GM12864 (cell line): ENCODE data around the gene CIBAR2.

Experiments
- DNase-seq: peaks from one replicate; pipeline ENCODE4 v3.0.0-alpha.2; 2011; ENCODE audit warnings: low read depth
- H3K4me3 ChIP-seq: 2 replicates; pipeline ENCODE4 v1.5.1; 2011; ENCODE audit warnings: mild to moderate bottlenecking, low read depth, low read length, control low read depth
- TF ChIP-seq, protein P1 (sequence below): IDR thresholded peaks from 2 replicates; pipeline ENCODE4 v1.5.1; 2011; ENCODE audit warnings: low read depth, mild to moderate bottlenecking, moderate library complexity, low read length, control low read depth, inconsistent platforms; ENCODE audit errors: missing control alignments

The CIBAR2 gene

DNA sequence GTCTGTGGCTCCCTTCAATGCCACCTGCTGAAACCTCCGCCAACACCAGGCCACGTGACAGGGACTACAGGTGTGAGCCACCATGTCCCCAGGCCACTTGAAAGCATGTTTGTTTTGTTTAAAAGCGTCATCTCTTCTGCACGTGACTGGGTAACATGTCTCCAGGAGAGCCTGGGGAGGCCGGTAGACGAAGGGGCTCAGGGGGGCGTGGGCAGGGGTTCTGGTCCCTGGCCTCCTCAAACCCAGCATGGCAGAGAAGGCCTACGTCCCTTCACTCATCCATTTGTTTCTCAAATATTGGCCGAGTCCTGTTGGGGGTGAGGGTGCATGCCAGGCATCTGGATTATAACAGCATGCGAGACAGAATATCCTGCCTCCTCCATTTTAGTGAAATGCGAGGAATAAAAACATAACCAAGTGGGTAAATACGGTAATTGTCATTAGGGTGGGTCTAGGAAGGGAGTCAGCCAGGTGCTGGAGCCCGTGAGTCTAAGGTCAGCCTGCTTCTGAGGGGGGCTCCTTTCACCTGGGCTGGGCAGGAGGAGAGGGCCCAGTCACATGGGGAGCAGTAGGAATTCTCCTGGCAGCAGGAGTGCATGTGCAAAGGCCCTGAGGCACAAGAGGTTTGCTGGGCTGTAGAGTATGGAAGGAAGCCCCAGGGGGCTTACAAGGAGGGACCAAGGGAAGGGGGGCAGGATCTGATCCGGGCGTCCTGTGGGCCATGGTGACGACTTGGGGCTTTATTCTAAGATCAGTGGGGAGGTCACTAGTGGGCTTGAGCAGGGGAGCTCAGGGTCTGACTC lies 26.8 kb upstream of the CIBAR2 start:
- DNase-seq = no peak
- H3K4me3 ChIP-seq = no peak overlapping the region
- TF ChIP-seq, protein P1, sequence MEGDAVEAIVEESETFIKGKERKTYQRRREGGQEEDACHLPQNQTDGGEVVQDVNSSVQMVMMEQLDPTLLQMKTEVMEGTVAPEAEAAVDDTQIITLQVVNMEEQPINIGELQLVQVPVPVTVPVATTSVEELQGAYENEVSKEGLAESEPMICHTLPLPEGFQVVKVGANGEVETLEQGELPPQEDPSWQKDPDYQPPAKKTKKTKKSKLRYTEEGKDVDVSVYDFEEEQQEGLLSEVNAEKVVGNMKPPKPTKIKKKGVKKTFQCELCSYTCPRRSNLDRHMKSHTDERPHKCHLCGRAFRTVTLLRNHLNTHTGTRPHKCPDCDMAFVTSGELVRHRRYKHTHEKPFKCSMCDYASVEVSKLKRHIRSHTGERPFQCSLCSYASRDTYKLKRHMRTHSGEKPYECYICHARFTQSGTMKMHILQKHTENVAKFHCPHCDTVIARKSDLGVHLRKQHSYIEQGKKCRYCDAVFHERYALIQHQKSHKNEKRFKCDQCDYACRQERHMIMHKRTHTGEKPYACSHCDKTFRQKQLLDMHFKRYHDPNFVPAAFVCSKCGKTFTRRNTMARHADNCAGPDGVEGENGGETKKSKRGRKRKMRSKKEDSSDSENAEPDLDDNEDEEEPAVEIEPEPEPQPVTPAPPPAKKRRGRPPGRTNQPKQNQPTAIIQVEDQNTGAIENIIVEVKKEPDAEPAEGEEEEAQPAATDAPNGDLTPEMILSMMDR = no peak

DNA sequence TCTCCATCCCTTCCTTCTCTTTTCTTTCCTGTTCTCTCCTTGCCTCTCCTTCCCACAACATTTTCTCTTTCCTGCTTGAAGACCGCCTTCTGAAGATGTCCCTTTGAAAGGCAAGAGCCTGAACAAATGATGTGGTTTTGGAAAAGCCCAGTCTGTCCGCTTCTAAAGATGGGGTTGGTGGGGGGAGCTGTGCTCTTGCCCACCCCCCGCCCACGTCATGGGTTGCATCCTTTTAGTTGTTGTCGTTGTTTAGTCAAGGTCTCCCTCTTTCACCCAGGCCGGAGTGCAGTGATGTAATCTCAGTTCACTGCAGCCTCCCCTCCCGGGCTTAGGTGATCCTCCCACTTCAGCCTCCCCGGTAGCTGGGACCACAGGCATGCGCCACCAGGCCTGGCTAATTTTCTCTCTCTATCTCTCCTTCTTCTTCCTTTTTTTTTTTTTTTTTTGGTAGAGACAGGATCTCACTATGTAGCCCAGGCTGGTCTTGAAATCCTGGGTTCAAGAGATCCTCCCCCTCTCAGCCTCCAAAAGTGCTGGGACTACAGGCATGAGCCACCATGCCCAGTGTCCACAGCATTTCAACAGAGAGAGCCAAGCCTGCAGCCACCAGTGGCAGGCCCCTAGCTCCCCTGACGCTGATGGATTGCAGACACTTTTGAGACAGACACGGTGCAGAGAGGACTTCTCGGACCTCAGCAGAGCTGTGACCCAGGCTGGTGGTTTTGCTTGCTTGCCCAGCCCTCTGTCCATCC lies 26.0 kb upstream of the CIBAR2 start:
- TF ChIP-seq, protein P1 = no peak
- DNase-seq = no peak
- no peak overlapping the region for H3K4me3 ChIP-seq

DNA sequence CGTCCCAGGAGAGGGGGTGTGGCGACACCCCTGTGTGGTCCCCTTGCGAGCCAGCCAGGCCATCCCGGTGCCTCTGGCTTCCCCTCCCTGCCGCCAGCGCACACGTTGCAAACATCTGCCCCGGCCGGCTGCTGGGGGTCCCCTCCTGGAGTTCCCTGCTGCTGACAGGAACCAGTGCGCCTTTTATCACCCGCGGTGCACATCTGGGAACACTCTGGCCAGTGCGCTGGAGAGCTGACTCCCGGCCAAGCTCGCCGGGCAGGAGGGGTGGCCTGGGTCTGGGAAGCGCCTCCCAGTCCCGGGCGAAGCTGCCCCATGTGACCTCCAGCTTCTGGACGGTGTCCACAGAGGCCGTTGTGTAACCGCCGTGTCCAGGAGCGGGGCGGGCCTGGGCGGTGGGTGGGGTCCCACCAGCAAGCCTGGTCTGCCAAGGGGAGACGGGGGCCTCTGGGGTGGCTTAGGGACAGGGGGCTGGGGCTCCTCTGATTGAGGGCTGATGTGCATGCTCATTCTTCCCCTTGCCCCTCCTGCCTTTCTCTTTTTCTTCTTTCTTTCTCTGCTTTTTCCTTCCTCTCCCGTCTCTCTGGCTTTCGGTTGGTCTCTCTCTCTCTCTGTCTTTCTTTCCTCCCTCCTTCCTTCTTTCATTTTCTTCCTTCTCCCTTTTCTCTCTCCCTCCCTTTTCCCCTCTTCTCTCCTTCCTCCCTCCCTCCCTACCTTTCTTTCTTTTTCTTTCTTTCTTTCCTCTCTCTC lies 25.2 kb upstream of the CIBAR2 start:
- no peak overlapping the region for H3K4me3 ChIP-seq
- TF ChIP-seq, protein P1 = no peak
- DNase-seq = no peak

GRCh38 chr16:85136702-85137322 lies 24.5 kb upstream of the CIBAR2 start:
- TF ChIP-seq, protein P1 = no peak
- DNase-seq = no peak
- no peak overlapping the region for H3K4me3 ChIP-seq

- no peak for DNase-seq
- TF ChIP-seq, protein P1 = no peak
- H3K4me3 ChIP-seq = no peak overlapping the region
Measured at GRCh38 chr16:85136213-85136701, 24.0 kb upstream of the CIBAR2 start.

DNA sequence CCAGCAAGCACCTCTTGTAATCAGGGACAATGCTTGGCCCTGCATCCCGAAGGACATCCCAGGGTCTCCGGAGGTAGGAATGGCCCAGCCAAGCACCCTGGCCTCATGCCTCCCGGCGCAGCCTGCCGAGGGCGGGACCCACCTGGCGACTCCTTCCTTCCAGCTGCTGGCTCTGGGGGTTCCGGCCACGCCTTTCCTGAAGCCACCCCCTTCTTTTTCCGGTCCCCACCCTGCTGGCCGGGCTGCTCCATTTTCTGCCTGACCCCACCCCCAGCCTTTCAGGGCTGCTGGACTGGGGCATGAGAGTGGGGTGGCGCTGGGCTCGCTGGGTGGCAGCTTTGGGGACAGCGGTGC lies 22.5 kb upstream of the CIBAR2 start:
- TF ChIP-seq, protein P1 = no peak
- DNase-seq = no peak
- H3K4me3 ChIP-seq = no peak overlapping the region
